GM12801 (cell line): Measurements from ENCODE around the gene PIGZ.

Source experiments
- CTCF ChIP-seq: IDR thresholded peaks from one replicate; pipeline ENCODE4 v1.5.1; 2011; ENCODE audit warnings: control low read depth; ENCODE audit not compliant: insufficient read length; ENCODE audit errors: extremely low read depth

The PIGZ gene

DNA sequence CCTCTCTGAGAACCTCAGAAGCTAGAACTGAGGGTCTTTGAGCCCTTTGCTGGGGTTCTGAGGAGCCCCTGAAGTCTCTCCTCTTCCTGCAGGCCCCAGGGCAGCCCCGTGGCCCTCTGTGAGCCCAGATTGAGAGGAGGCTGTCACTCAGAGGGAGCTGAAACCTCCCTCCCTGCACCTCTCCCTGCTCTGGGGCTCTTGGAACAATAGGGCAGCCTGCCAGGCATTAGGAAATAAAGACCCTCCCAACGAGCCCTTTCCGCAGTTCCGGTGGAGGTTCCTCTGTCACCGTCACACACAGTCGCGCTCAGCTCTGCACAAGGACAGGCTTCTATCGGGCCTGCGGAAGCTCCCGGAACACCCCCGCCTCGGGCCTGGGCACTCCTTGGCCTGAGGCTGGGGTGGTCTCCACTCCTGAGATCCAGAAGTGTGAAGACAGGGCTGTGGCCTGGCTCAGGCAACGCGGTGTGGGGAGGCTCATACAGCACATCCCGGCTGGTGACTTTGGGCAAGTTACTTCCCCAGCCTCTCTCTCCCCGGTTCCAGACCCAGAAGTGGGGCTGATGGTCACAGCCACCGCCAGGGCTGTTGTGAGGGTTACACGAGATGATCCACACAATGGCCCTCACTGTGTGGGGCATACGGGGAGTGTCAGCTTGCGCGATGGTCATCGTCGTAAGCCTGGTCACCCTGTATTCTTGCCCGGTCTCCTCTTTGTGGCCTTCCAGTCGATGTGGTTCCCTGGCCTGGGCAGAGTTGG lies 43.3 kb upstream of the PIGZ start:
- TF ChIP-seq CTCF, result no peak

GRCh38 chr3:197010556-197011351 lies 42.1 kb upstream of the PIGZ start:
- TF ChIP-seq CTCF, result no peak

- no peak for TF ChIP-seq CTCF
These were observed 40.9 kb upstream of the PIGZ start for GRCh38 chr3:197009532-197010019.

DNA sequence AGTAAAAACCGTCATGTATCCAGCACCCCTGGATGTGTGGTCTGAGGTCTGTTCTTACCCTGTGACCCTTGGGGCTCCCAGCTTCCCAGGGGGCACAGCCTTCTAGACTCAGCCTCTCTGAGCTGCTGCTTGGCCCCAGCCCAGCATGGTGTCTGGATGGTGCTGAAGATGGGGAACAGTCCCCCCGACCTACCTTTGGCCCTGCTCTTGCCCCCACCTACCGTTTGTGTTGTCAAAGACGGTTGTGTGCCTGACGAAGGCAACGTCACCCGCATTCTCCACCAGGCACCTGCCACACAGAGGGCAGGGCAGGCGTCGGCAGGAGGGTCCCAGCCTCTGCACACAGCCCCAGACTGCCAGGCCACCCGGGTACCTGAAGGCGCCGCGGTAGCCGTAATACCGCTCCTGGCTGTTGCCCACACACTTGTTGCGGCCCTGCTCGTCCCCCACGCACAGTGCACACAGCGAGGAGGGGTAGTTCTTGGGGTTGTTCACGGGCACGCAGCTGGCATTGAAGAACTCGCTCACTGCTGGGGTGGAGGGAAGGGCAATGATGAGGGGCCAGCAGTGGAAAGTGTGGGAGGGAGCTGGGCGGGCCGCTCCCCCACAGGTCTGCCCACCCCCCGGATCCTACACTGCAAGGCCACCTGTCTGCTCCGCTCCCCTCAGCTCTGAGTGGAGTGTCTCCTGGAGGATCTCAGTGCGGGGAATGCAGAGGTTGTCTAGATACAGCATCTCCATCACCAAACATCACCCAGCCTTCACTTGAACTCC lies 40.0 kb upstream of the PIGZ start:
- TF ChIP-seq CTCF, result no peak

DNA sequence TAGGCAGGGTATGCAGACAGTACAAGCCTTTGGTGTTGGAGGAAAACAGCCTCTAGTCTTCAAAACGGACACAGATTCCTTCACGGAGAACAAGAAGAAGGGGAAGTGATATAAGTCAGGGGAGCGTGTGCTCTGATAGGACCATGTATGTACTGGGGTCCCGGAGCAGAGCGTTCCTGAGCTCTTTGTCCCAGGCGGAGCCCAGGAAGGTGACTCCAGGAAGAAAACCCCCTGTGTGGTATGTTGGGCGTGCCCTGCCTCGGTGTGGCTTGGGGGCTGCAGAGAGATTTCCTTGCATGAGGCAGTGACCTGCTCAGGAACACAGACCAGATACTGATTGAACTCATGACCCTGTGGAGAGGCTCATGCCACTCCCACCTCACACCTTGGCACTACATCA lies 39.3 kb upstream of the PIGZ start:
- TF ChIP-seq CTCF, result no peak

DNA sequence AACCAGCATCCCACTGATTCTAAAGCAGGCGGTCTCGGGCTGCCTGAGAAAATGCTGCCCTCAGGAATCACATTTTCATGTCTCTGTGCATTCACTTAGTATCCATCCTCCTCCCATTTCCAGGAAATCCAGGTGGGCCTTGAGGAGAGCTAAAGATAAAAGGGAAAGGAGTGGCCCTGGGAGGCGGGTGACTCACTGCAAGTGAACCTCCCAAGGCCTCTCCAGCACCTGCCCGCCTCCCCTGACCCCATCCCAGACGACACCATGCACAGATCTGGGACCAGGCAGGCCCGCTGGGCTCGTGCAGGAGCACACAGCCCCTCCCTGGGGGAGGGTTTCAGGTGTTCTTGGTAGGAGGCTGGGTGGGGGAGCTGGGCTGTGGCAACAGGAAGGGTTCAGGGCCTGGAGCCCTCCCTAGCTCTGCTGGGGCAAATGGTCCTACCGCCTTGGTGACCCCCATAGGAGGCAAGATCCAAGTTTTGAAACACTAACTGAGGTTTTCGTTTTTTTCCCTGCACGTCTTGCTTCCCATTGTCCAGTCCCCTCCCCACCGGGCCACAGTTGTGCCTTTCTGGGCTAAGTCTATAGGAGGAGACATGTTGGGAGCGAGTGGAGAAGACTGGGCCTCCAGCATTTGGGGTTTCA lies 38.8 kb upstream of the PIGZ start:
- no peak for TF ChIP-seq CTCF
